ENCODE data around the gene ARHGAP25.

The ARHGAP25 gene

GRCh38 chr2:68832233-68832869, 97.7 kb downstream of the ARHGAP25 start:
- DNase-seq (ENCODE audit: low spot score): no peak

GRCh38 chr2:68833162-68833561, 98.6 kb downstream of the ARHGAP25 start:
- DNase-seq (ENCODE audit: low spot score): no peak

GRCh38 chr2:68834737-68835376, 100.2 kb downstream of the ARHGAP25 start:
- DNase-seq (ENCODE audit: low spot score): no peak

- no peak for DNase-seq (ENCODE audit: low spot score)
These were observed 101.0 kb downstream of the ARHGAP25 start for GRCh38 chr2:68835621-68836020.

- DNase-seq (ENCODE audit: low spot score): no peak
These were observed 102.7 kb downstream of the ARHGAP25 start for GRCh38 chr2:68837164-68837860.

GRCh38 chr2:68837861-68838341, 103.3 kb downstream of the ARHGAP25 start:
- DNase-seq (ENCODE audit: low spot score): no peak

- DNase-seq (ENCODE audit: low spot score): no peak
These were observed 104.0 kb downstream of the ARHGAP25 start for GRCh38 chr2:68838641-68839040.

GRCh38 chr2:68839260-68839833, 104.7 kb downstream of the ARHGAP25 start:
- no peak for DNase-seq (ENCODE audit: low spot score)

GRCh38 chr2:68845043-68845442, 110.4 kb downstream of the ARHGAP25 start:
- no peak for DNase-seq (ENCODE audit: low spot score)

- no peak for DNase-seq (ENCODE audit: low spot score)
These were observed 111.5 kb downstream of the ARHGAP25 start for GRCh38 chr2:68846091-68846490.

GRCh38 chr2:68847751-68848150, 113.1 kb downstream of the ARHGAP25 start:
- DNase-seq (ENCODE audit: low spot score): no peak

GRCh38 chr2:68849579-68850030, 115.0 kb downstream of the ARHGAP25 start:
- no peak for DNase-seq (ENCODE audit: low spot score)

- no peak for DNase-seq (ENCODE audit: low spot score)
These were observed 115.9 kb downstream of the ARHGAP25 start for GRCh38 chr2:68850524-68850923.

GRCh38 chr2:68853035-68853434, 118.4 kb downstream of the ARHGAP25 start:
- DNase-seq (ENCODE audit: low spot score): no peak

- DNase-seq (ENCODE audit: low spot score): no peak
These were observed 119.3 kb downstream of the ARHGAP25 start for GRCh38 chr2:68853915-68854314.

- no peak for DNase-seq (ENCODE audit: low spot score)
These were observed 119.9 kb downstream of the ARHGAP25 start for GRCh38 chr2:68854476-68854875.

GRCh38 chr2:68855550-68855949, 120.9 kb downstream of the ARHGAP25 start:
- no peak for DNase-seq (ENCODE audit: low spot score)

GRCh38 chr2:68857202-68857845, 122.7 kb downstream of the ARHGAP25 start:
- DNase-seq (ENCODE audit: low spot score): no peak

GRCh38 chr2:68857855-68858456, 123.3 kb downstream of the ARHGAP25 start:
- DNase-seq (ENCODE audit: low spot score): no peak

GRCh38 chr2:68860111-68860510, 125.5 kb downstream of the ARHGAP25 start:
- no peak for DNase-seq (ENCODE audit: low spot score)

GRCh38 chr2:68861330-68861729, 126.7 kb downstream of the ARHGAP25 start:
- DNase-seq (ENCODE audit: low spot score): no peak

GRCh38 chr2:68862889-68863288, 128.3 kb downstream of the ARHGAP25 start:
- DNase-seq (ENCODE audit: low spot score): no peak

Data from left forelimb (tissue), 1 donor.